Right renal pelvis (tissue), 4 donors: ENCODE data around the gene PCK1. TPM values are rescaled to one million over a fixed set of nuclear protein-coding genes. Genes with fewer than 3 reads are reported as not detected.

ENCODE experiments used
- DNase-seq, 4 donors: peaks; one replicate each; pipeline ENCODE4 v3.0.0-alpha.2; 2013; ENCODE audit warnings: low read depth in 4 of 4, low spot score in 3 of 4, missing footprints in 1 of 4
- polyA plus RNA-seq, 4 donors: library from polyadenylated mRNA; unstranded; fragments of 120-200 nt; gene quantifications; one replicate each; pipeline ENCODE4 v1.2.1, GENCODE V29; 2013; ENCODE audit not compliant: insufficient read length in 4 of 4

Gene PCK1
- polyA plus RNA-seq, 4 donors: 4.5 to 23.0 (median 14.6) TPM

- DNase-seq: no peak
These were observed 25.5 kb downstream of the PCK1 start for GRCh38 chr20:57586370-57586793.

- DNase-seq: no peak
These were observed 26.0 kb downstream of the PCK1 start for GRCh38 chr20:57586943-57587277.

- DNase-seq: no peak
These were observed 26.5 kb downstream of the PCK1 start for GRCh38 chr20:57587278-57587988.

GRCh38 chr20:57587989-57588377 is 27.1 kb downstream of the PCK1 start:
- DNase-seq: no peak

GRCh38 chr20:57588596-57588995 is 27.7 kb downstream of the PCK1 start:
- DNase-seq: no peak

GRCh38 chr20:57589123-57589727 is 28.3 kb downstream of the PCK1 start:
- no peak for DNase-seq

GRCh38 chr20:57589728-57590484 is 29.0 kb downstream of the PCK1 start:
- DNase-seq: no peak

GRCh38 chr20:57590485-57591288 is 29.8 kb downstream of the PCK1 start:
- no peak for DNase-seq

GRCh38 chr20:57591289-57592229 is 30.6 kb downstream of the PCK1 start:
- DNase-seq: no peak

- DNase-seq: no peak
These were observed 31.6 kb downstream of the PCK1 start for GRCh38 chr20:57592263-57593092.

GRCh38 chr20:57593134-57593886 is 32.4 kb downstream of the PCK1 start:
- DNase-seq: no peak

- DNase-seq: no peak
These were observed 33.4 kb downstream of the PCK1 start for GRCh38 chr20:57594092-57594951.

- no peak for DNase-seq
These were observed 34.4 kb downstream of the PCK1 start for GRCh38 chr20:57595041-57596030.

GRCh38 chr20:57596358-57596757 is 35.4 kb downstream of the PCK1 start:
- DNase-seq: no peak

GRCh38 chr20:57596998-57597939 is 36.4 kb downstream of the PCK1 start:
- DNase-seq: no peak
